GM18870 (cell line): ENCODE measurements around the gene IL6R.
"Not testable (repeated sequence)": the region's sequence is repeated elsewhere in the genome, so short reads cannot be mapped to it uniquely, and the experiment has no call there.

Experiments used
- ATAC-seq: cut with Tn5 transposase; IDR thresholded peaks from one replicate; pipeline ENCODE4 v1.9.1; 2021; ENCODE audit warnings: moderate library complexity; ENCODE audit not compliant: unreplicated experiment

The IL6R gene

GRCh38 chr1:154406572-154406879 lies 1.4 kb downstream of the IL6R start:
- no peak for ATAC-seq

GRCh38 chr1:154406886-154407197 lies 1.7 kb downstream of the IL6R start:
- ATAC-seq = no peak

- no peak for ATAC-seq
These were observed 2.3 kb downstream of the IL6R start for GRCh38 chr1:154407198-154408091.

- no peak for ATAC-seq
These were observed 3.1 kb downstream of the IL6R start for GRCh38 chr1:154408174-154408777.

DNA sequence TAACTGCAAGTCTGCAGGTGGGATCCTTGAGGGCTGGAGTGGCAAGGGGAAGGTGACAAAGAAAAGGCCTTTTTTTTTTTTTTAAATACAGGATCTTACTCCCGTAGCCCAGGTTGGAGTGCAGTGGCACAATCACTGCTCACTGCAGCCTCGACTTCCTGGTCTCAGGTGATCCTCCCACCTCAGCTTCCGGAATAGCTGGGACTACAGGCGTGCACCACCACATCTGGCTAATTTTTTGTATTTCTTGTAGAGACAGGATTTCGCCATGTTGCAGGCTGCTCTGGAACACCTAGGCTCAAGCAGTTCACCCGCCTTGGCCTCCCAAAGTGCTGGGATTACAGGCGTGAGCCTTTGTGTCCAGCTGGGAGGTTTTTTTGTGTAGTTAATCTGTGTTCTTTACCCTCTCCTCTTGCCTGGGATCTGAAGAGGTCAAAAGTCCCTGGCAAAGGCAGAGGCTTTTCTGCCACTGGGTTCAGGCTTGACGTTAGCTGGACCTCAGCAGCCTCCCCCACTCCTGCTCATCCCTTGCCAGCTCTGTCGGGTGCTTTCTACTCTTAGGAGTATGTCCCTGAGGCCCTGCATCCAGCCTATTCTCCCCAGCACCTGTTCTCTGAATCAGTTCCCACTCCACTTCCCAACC lies 5.2 kb downstream of the IL6R start:
- ATAC-seq = no peak

DNA sequence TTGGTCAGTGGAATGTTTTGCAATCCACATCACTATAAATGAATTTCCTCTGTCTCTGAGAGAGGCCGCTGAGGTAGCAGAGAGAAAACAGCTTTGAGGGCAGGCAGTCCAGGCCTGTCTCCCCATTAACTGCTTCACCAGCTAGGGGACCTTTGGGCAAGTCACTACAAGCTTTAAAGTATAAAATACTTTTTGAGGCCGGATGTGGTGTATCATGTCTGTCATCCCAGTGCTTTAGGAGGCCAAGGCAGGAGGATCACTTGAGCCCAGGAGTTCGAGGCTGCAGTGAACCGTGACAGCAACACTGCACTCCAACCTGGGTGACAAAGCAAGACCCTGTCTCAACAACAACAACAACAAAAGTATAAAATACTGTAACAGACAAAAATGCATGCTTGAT lies 6.4 kb downstream of the IL6R start:
- no peak for ATAC-seq

DNA sequence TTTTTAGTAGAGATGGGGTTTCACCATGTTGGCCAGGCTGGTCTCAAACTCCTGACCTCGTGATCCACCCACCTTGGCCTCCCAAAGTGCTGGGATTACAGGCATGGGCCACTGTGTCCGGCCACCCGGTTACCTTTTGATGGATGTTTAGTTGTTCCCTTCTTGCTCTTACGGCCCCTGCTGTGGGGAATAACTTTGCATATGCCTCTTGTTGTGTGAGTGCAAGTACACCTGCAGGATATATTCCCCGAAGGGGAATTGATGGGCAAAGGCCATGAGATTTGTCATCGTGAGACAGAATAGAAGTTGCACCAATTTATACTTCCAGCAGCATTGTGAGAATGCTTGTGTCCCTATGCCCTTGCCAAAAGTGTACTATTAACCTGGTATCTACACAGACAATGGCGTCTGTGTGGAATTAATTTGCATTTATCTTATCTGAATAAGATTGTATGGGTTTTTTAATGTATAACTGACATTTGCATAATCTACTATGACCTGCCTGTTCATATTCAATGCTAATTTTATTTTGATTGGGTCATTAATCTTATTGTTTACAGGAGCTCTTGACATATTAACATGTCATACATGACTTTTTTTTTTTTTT lies 8.1 kb downstream of the IL6R start:
- no peak for ATAC-seq

DNA sequence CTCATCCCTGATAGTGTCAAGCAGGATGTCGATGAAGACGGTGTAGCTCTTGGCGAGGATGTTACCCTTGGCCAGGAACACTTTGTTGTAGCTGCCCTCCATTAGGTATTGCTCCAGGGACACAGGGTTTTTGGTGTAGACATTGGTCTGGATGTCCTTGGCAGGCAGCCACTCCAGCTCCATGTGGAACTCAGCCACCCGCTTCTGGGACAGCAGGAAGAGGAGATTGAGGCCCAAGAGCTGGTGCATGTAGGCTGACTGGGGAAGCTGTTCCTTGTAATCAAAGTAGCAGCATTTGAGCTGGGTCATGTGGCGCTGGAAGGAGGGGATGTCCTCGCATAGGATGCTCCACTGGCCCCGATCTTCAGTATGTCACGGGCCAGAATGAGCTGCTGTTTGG lies 9.5 kb downstream of the IL6R start:
- ATAC-seq = no peak

DNA sequence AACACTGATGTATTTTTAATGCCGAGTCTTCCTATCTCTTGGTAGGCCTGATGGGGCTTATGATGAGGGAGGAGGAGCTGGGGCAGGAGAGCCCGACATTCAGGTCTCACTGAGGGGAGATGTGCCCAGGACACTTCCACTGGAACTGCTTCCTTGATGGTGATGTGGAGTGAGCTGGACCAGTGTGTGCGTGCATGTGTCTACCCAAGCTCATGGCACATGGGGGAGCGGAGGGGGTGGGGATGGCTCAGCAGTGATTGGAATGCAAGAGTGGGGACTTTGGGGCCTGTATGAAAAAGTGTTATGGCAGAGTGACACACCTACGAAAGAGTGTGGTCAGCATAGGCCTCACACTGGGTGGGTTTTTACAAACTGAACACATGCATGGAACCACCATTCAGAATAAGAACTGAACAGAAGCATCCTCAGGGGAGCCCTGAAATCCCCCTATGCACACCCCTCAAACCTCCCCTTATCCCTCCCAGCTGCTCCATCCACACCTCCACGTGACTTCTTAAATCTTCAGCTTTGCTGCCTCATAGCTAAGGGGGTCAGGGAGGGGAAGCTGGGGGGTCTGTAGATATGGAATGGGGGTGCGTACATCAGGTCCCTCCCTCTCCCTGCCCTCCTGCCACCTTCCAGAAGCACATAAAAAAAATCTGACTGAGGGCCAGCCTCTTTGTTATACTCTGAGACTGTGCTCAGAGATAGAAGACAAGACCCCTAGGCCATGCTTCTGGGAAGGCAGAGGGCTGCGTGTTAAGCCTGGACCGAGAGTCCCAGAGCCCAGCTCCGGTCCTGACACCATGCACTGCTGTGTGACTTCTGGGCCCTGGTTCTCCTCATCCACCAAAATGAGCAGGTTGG lies 11.6 kb downstream of the IL6R start:
- no peak for ATAC-seq

- ATAC-seq = no peak
These were observed 12.1 kb downstream of the IL6R start for GRCh38 chr1:154417338-154417608.

GRCh38 chr1:154418062-154418921 lies 13.1 kb downstream of the IL6R start:
- ATAC-seq = no peak

DNA sequence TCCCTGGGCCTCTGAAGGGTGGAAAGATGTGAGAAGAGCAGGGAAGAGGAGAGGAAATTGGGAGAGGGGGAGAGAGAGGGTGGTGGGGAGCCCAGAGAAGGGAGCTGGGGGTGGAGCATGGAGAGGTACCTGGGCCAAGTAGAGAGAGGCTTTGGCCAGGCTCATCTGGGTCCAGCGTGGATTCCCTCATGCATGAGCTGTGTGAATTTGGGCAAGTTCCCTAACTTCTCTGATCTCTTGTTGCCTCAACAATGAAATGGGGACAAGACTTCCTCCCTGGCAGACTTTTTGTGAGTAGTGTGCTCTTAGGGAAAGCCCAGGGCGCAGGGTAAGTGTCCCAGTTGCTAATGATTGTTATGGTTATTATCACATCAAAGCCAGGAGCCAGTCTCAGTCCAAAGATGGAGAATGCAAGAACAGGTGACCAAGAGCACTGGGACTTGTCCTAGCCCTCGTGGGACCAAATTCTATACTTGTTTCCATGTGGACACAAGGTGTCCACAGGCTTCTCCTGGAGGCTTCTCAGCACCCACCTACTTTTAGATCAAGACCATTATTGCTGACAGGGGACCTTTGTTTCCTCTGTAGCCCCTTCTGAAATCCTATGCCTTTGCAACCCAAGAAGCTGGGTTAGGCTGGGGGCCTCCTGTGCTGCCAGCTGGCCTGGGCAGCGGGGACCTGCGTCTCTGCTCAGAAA lies 13.9 kb downstream of the IL6R start:
- ATAC-seq = no peak

- no peak for ATAC-seq
These were observed 14.8 kb downstream of the IL6R start for GRCh38 chr1:154419620-154420571.

DNA sequence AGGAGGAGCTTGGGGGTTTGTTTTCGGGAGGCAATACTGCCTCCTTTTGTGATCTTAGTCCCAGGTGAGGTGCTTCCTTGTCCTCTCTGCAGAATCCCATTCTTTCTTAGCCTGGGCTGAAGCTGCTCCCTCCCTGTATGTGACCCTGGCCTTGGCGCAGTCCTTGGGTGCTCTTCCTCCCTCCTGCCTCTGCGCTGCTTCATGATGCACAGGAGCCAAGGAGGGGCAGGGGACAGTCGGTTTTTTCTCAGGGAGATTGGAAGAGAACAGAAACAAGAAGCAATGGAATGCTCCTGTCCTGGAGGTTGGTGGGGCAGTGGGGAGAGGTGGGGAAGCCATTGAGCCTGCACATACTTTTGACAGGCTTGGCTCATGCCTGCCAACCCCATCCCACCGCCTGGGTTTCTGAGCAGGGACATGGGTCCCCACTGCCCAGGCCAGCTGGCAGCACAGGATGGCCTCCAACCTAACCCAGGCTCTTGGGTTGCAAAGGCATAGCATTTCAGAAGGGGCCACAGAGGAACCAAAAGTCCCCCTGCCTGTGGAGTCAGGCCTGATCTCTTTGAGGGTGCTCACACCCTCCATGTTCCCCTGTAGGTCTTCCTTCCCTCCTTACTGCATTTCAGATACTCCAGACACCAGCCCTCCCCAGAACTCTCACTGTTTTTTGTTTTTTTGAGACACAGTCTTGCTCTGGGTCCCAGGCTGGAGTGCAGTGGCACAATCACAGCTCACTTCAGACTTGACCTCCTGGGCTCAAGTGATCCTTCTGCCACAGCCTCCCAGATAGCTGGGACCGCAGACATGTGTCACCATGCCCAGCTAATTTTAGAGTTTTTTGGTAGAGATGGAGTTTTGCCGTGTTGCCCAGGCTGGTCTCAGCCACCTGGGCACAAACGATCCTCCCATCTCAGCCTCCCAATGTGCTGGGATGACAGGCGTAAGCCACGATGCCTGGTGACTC lies 16.1 kb downstream of the IL6R start:
- no peak for ATAC-seq

GRCh38 chr1:154422049-154422448 lies 16.9 kb downstream of the IL6R start:
- not testable (repeated sequence) for ATAC-seq

DNA sequence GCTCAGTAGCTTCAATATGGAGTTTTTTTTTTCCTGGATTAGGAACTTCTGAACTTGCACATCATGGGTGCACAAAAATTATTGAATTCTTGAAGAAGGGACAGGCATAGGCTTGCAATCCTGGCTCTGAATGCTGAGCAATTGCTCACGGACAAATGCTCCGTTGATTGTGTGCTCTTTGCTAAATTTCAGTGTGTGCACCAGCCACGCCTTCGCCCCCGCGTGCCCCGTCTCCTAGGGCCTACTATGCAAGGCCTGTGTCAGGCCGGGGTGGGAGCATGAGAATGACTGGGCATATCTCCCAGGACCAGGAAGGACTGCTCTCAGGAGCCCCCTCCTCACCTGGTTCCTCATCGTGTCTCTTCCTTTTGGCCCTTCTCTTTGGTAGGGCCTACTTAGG lies 17.4 kb downstream of the IL6R start:
- ATAC-seq = no peak

DNA sequence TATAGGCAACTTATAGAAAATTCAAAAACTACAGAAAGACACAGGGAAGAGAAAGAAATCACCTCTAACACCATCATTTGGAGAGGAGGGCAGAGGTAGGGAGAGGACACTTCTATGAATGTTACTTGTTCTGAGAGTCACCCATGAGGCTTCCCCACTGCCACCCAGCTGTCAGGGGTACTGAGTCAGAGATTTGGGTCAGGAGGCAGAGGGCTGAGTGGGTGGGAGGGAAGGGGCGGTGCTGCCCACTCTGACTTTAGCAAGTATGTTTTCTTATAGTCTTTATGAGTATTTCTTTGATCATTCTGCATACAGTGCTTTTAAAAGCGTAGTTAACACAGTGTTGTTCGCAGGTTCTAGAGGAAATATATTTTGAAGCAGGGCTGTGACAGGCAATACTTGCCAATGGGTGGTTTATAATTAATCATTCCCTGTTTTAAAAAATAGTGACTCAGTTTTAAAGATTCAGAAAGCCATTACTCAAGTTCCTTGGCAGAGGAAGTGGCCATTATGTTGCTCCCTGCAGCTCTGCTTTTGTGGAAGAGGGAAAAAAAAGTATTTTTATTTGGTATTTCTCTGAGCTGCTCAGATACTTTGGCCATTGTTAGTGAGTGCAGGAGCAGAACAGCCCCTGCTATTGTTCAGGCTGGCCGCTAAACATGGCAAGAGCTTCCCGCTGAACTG lies 18.3 kb downstream of the IL6R start:
- ATAC-seq = no peak
